Measurements from ENCODE around the gene FOXR2.

The FOXR2 gene, protein sequence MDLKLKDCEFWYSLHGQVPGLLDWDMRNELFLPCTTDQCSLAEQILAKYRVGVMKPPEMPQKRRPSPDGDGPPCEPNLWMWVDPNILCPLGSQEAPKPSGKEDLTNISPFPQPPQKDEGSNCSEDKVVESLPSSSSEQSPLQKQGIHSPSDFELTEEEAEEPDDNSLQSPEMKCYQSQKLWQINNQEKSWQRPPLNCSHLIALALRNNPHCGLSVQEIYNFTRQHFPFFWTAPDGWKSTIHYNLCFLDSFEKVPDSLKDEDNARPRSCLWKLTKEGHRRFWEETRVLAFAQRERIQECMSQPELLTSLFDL

GRCh38 chrX:55623100-55623499 lies at the start of gene FOXR2:
TSS of gene FOXR2 (plus strand) at chrX:55623400. CDS start at chrX:55623712, 312 bp downstream.
- DNase-seq (ENCODE audit: low read depth), result no peak

- DNase-seq (ENCODE audit: low read depth), result no peak
These were observed 44.1 kb upstream of the FOXR2 start for GRCh38 chrX:55579115-55579514.

DNA sequence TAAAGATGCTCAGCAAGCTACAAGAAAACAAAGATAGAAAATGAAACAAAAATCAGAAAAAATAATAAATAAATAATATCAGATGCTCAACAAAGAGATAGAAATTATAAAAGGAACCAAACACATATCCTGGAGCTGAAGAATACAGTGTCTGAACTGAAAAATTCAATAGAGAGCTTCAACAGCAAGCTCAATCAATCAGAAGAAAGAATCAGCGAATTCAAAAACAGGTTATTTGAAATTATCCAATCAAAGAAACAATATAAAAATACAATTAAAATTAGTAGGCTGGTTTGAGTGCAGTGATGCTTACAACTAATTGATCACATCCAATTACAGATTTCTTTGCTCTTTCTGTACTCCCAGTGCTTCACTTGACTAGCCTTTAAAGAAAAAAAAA lies 40.8 kb upstream of the FOXR2 start:
- no peak for DNase-seq (ENCODE audit: low read depth)

- no peak for DNase-seq (ENCODE audit: low read depth)
These were observed 29.9 kb upstream of the FOXR2 start for GRCh38 chrX:55593296-55593695.

- no peak for DNase-seq (ENCODE audit: low read depth)
These were observed 29.4 kb upstream of the FOXR2 start for GRCh38 chrX:55593756-55594257.

DNA sequence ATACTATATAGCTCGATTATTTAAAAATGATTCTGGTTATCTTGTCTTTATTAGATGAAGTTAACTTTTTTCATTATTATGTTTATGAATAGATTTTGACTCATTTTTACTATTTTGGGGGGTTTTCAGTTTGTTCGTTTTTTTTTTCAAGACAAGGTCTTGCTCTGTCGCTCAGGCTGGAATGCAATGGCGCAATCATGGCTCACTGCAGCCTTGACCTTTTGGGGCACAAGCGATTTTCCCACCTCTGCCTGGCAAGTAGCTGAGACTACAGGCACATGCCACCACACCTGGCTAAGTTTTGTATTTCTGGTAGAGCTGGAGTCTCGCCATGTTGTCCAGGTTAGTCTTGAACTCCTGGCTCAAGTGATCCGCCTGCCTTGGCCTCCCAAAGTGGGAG lies 24.9 kb upstream of the FOXR2 start:
- no peak for DNase-seq (ENCODE audit: low read depth)

- DNase-seq (ENCODE audit: low read depth), result no peak
These were observed 3.7 kb upstream of the FOXR2 start for GRCh38 chrX:55619547-55619946.

DNA sequence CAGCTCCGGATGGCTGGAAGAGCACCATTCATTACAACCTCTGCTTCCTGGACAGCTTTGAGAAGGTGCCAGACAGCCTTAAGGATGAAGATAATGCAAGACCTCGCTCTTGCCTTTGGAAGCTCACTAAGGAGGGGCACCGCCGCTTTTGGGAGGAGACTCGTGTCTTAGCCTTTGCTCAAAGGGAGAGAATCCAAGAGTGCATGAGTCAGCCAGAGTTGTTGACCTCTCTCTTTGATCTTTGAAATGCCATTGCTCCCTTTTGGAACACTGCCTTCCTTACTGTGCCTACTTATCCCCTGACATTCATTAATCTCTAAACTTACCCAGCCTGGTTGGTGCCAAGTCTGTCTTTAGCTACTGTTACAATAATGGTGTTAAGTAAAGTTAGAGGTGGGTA lies 1.2 kb downstream of the FOXR2 start:
- DNase-seq (ENCODE audit: low read depth), result no peak

DNA sequence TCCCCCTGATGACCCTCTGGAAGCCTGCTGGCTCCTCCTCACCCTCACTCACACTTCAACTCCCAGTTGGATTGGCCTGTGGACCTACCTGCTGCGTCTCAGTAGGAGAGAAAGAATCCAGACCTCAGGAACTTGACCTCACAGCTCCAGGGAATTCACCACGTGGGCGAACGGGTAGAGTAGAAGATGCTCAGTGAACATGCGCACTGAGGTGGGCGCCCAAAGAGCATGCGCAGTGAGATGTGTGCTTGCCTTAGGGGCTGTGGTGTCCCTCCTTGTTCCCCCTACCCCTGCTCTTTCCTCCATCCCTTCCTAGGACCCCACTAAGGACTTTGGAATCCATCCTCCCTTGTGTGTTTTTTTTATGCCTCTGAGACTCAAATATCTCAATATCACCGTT lies 12.9 kb downstream of the FOXR2 start:
- DNase-seq (ENCODE audit: low read depth), result no peak

GRCh38 chrX:55638933-55639332 lies 15.7 kb downstream of the FOXR2 start:
- DNase-seq (ENCODE audit: low read depth), result no peak

DNA sequence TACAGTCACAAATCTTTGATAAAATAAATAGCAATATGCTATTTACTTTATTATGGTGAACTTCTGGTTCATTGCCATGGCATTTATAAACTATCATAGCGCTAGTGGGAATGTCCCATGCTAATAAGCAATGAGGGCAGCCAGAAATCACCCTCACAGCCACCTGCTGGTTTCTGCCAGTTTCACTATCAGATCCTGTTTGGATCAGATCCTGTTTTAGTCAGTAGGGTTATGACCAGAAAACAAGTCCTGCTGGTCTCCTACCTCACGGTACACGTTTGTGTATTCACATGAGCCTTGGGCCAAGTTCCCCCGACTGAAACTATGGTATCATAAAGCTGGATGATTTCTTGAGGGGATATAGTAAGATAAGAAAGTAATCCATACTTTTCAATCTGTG lies 17.7 kb downstream of the FOXR2 start:
- DNase-seq (ENCODE audit: low read depth), result no peak

GRCh38 chrX:55648434-55648833 lies 25.2 kb downstream of the FOXR2 start:
- no peak for DNase-seq (ENCODE audit: low read depth)

DNA sequence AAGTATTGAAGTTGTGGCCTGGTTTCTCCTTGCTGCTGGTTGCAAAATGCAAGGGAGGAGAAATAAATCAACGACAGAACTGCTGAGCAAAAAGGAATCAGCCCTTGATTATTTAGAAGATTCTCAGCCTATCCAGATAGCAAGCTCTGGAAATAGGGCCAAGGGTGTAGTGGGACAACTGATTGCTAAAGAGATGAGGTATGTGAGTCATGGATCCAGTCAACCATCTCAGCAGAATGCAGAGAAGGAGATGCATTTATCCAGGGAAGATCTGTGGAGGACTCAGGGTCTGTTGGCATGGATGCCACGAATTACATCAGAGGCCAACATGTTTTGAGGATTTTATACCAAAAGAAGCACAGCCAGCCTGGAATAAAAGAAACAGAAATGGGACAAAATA lies 36.7 kb downstream of the FOXR2 start:
- no peak for DNase-seq (ENCODE audit: low read depth)

GRCh38 chrX:55663584-55663983 lies 40.4 kb downstream of the FOXR2 start:
- no peak for DNase-seq (ENCODE audit: low read depth)

DNA sequence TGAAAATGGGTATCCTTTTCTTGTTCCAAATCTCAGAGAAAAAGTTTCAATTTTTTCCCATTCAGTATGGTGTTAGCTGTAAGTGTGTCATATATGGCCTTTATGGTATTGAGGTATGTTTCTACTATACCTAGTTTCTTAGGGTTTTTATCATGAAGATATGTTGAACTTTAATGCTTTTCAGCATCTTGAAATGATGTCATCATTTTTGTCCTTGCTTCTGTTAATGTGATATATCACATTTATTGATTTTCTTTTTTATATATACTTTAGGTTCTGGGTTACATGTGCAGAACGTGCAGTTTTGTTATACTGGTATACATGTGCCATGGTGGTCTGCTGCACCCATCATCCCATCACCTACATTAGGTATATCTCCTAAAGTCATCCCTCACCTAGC lies 44.9 kb downstream of the FOXR2 start:
- no peak for DNase-seq (ENCODE audit: low read depth)

Measured in fibroblast of the conjunctiva (primary cell).